Colonic mucosa (tissue), 4 donors: ENCODE results near the gene GNAT3. TPM values are rescaled to one million over a fixed set of nuclear protein-coding genes. Genes with fewer than 3 reads are reported as not detected.

Source experiments
- DNase-seq: peaks from one replicate; pipeline ENCODE4 v3.0.0-alpha.2; 2020
- H3K27ac ChIP-seq: fragments of 200-600 bp; one replicate; pipeline ENCODE4 v1.8.0; 2021
- H3K27me3 ChIP-seq: fragments of 200-600 bp; one replicate; pipeline ENCODE4 v1.8.0; 2021
- H3K36me3 ChIP-seq: fragments of 200-600 bp; one replicate; pipeline ENCODE4 v1.8.0; 2021
- H3K4me1 ChIP-seq: fragments of 200-600 bp; one replicate; pipeline ENCODE4 v1.8.0; 2021; ENCODE audit warnings: mild to moderate bottlenecking
- H3K4me3 ChIP-seq: fragments of 200-600 bp; one replicate; pipeline ENCODE4 v1.8.0; 2021
- H3K9ac ChIP-seq, 2 donors: one replicate each; pipeline ENCODE4 v1.7.0; 2013; ENCODE audit warnings: control low read depth in 2 of 2, low read depth in 2 of 2, low read length in 2 of 2
- H3K9me3 ChIP-seq: fragments of 200-600 bp; one replicate; pipeline ENCODE4 v1.8.0; 2021
- intact Hi-C: fragments of 100-400 bp; cut with DNase I; formaldehyde crosslinking; loops from one replicate; pipeline ENCODE4 v1.14.1; 2022
- total RNA-seq, 2 donors: library from RNA; stranded (reverse); fragmentation: NEBNext Ultra II Directional in 1 of 2; extraction: Animal tissue kit (Norgen Biotek cat#: 25700) in 1 of 2; gene quantifications; one replicate each; pipeline ENCODE4 v1.2.1, GENCODE V29; 2021
- TF ChIP-seq, protein P1 (sequence below): fragments of 200-600 bp; IDR thresholded peaks from one replicate; pipeline ENCODE4 v1.8.0; 2022; ENCODE audit warnings: antibody characterized with exemption, mild to moderate bottlenecking
- donor health status: healthy.
- donor health status: DM: no; HTN: no; CAD: no.
- donor health status: DM: no; HTN: no; CAD: no.

The GNAT3 gene
- total RNA-seq, 2 donors from 2014 or later = not detected

DNA sequence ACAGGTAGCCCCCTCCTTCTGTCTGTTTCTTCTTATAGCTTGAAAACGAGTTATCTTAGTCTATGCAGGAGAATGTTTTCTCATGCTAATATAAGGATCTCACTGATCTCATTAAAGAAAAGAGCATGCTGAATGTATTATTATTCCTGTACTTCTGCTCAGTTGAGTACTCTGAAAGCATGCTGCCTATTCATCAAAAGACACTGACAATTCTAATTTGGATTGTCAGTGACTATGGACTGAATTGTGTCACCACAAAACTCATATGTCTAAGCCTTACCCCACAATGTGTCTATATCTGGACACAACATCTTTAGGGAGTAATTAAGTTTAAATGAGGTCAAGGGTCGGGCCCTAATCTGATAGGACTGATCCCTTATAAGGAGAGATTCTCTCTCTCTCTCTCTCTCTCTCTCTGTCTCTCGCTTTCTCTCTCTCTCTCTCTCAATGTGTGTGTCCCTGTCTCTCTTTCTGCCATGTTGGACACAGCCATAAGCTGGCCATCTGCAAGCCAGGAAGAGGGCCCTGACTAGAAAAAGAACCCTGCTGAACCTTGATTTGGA, 98.4 kb downstream of the GNAT3 start:
- H3K27me3 ChIP-seq = no peaks in the 10 kb centered on the region
- intact Hi-C loops = no loop called here
- TF ChIP-seq, protein P1, sequence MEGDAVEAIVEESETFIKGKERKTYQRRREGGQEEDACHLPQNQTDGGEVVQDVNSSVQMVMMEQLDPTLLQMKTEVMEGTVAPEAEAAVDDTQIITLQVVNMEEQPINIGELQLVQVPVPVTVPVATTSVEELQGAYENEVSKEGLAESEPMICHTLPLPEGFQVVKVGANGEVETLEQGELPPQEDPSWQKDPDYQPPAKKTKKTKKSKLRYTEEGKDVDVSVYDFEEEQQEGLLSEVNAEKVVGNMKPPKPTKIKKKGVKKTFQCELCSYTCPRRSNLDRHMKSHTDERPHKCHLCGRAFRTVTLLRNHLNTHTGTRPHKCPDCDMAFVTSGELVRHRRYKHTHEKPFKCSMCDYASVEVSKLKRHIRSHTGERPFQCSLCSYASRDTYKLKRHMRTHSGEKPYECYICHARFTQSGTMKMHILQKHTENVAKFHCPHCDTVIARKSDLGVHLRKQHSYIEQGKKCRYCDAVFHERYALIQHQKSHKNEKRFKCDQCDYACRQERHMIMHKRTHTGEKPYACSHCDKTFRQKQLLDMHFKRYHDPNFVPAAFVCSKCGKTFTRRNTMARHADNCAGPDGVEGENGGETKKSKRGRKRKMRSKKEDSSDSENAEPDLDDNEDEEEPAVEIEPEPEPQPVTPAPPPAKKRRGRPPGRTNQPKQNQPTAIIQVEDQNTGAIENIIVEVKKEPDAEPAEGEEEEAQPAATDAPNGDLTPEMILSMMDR = no peak

GRCh38 chr7:80412842-80413241, 99.0 kb downstream of the GNAT3 start:
- Histone ChIP-seq H3K4me1 (no peaks in the 10 kb centered on the region), H3K36me3 (no peaks in the 10 kb centered on the region), H3K27me3 (no peaks in the 10 kb centered on the region), H3K27ac (no peak overlapping the region), H3K9me3 (no peaks in the 10 kb centered on the region), H3K4me3 (no peak overlapping the region), H3K9ac (no peak overlapping the region)
- DNase-seq = no peak
- TF ChIP-seq, protein P1 = no peak
- intact Hi-C loops = no loop called here

More for the DNA sequence above, 98.4 kb downstream of the GNAT3 start:
- no peak overlapping the region for H3K4me3 ChIP-seq
- no peaks in the 10 kb centered on the region for H3K36me3 ChIP-seq
- no peak for DNase-seq
- H3K9ac ChIP-seq = no peak overlapping the region
- H3K27ac ChIP-seq = no peak overlapping the region
- H3K9me3 ChIP-seq = no peaks in the 10 kb centered on the region
- H3K4me1 ChIP-seq = no peaks in the 10 kb centered on the region

GRCh38 chr7:80411621-80412020, 100.2 kb downstream of the GNAT3 start:
- Histone ChIP-seq H3K27me3 (no peaks in the 10 kb centered on the region), H3K27ac (no peak overlapping the region), H3K4me3 (no peak overlapping the region), H3K4me1 (no peaks in the 10 kb centered on the region), H3K9me3 (no peaks in the 10 kb centered on the region), H3K9ac (no peak overlapping the region), H3K36me3 (no peaks in the 10 kb centered on the region)
- intact Hi-C loops = no loop called here
- TF ChIP-seq, protein P1 = no peak
- no peak for DNase-seq

DNA sequence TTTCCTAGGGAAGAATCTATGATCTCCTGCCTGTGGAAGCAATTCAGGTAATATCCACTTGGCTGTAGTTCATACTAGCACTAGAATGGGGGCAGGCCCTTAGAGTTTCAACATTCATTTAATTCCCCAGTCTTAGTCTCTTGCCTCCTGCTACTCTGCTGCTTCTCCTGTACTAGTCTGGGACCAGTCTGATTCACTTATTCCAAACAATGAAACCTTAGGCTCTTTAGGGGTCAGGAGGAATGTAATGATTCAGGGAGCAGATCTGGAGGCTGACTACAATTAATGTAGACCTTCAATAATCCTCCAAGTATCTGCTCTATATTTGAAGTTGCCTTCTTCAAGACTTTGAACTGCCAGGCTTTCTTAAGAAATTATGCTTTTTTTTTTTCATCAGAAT, 101.8 kb downstream of the GNAT3 start:
- H3K9ac ChIP-seq = no peak overlapping the region
- no peaks in the 10 kb centered on the region for H3K9me3 ChIP-seq
- H3K4me1 ChIP-seq = no peaks in the 10 kb centered on the region
- DNase-seq = no peak
- H3K36me3 ChIP-seq = no peaks in the 10 kb centered on the region
- intact Hi-C loops = no loop called here
- no peak overlapping the region for H3K4me3 ChIP-seq
- no peaks in the 10 kb centered on the region for H3K27me3 ChIP-seq
- TF ChIP-seq, protein P1 = no peak
- H3K27ac ChIP-seq = no peak overlapping the region

Other genes starting within 250 kb of the GNAT3 start
- 10 to 100 TPM in 1 of 2 donors, 1 to 10 TPM in 1; 8.7 to 26.5 TPM for gene CD36, start 126.6 kb upstream of the GNAT3 start, total RNA-seq